Esophagus squamous epithelium (tissue), 4 donors: ENCODE results near the gene FILIP1.

Experiments used
- POLR2A ChIP-seq, 4 donors: fragments of 450-650 bp; IDR thresholded peaks; one replicate each; pipeline ENCODE4 v1.6.1; 2017; ENCODE audit warnings: antibody characterized with exemption in 4 of 4, mild to moderate bottlenecking in 4 of 4, moderate library complexity in 3 of 4
- TF ChIP-seq, protein P1 (sequence below), 6 experiments: fragments of 450-650 bp in 4 of 6; fragments of 200-600 bp in 2 of 6; sonication (generic) in 2 of 6; IDR thresholded peaks; one replicate each; pipeline ENCODE4 v1.5.1; 2016 to 2019; ENCODE audit warnings: antibody characterized with exemption in 6 of 6, mild to moderate bottlenecking in 4 of 6, moderate library complexity in 4 of 6

DNA sequence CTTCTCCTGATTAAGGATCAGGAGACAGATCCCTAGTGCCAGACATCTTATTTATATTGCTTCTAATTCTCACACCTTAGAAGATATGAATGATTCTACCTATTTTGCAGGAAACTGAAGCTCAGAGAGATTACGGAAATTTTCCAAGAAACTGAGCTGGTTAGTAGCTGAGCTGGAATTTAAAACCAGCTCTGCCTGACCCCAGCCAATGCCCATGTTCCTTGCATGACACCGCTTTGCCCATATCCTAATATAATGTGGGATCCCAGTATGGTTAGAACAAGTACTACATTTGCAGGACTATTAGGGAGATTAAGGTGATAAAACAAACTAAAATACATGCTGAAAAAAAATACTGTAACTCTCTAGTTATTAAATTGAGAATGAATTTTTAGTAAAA is 210.9 kb downstream of the FILIP1 start:
- TF ChIP-seq, protein P1, sequence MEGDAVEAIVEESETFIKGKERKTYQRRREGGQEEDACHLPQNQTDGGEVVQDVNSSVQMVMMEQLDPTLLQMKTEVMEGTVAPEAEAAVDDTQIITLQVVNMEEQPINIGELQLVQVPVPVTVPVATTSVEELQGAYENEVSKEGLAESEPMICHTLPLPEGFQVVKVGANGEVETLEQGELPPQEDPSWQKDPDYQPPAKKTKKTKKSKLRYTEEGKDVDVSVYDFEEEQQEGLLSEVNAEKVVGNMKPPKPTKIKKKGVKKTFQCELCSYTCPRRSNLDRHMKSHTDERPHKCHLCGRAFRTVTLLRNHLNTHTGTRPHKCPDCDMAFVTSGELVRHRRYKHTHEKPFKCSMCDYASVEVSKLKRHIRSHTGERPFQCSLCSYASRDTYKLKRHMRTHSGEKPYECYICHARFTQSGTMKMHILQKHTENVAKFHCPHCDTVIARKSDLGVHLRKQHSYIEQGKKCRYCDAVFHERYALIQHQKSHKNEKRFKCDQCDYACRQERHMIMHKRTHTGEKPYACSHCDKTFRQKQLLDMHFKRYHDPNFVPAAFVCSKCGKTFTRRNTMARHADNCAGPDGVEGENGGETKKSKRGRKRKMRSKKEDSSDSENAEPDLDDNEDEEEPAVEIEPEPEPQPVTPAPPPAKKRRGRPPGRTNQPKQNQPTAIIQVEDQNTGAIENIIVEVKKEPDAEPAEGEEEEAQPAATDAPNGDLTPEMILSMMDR (IDR thresholded peaks at IDR 0.05): no peak
- TF ChIP-seq POLR2A (IDR thresholded peaks at IDR 0.05): no peak
